Stimulated activated CD4-positive, alpha-beta T cell treated with anti-CD3 and anti-CD28 coated beads, Interleukin-1b, Interleukin-23, amount 100 ng/mL, for 24 hours (primary cell): ENCODE results near the gene LDAH.
A peak's percentile ranks its signal among the peaks of the same experiment; 100 is the strongest.

Source experiments
- DNase-seq, 4 experiments: peaks; one replicate each; pipeline ENCODE4 v3.0.0-alpha.2; 2020; ENCODE audit warnings: low read depth in 4 of 4, low spot score in 1 of 4

LDAH gene

DNA sequence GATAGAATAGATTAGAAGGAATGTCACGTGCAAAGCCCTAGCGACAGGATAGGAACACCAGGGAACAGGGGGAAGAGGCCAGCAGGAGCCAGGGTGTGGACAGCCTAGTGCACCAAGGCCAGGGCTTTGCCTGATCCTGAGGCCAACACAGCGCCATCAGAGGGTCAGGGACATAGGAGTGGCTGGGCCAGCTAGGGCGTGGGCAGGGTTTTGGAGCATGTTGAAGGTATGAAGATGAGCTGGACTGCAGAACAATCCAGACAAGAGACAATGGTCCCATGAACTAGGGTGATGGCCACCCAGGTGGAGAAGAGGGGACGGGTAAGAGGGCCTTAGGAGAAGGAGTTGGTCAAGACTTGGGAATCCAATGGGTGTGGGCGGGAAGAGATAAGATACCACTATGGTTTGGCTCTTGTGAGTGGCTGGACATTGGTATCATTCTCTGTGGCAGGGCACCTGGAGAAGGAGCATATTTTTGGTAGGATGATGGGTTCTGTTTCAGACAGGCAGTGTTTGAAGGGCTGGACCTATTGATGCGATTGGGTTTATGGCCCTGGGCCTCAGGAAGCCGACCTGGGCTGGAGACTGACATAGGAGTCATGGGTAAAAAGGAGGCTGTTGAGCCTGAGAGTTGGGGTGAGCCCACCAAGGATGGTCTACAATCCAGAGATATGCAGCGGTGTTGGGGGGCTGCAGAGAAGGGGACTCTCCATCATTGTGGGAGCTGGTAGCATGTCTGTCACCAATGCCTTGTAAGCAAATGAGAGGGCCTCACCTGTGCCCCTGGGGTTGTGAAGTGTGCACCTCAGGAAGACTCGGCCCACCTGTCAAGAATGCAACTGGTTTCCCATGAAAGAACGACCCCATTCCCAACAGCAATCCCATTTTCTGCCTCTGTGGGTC is 170.0 kb downstream of the LDAH start:
- no peak for DNase-seq

DNA sequence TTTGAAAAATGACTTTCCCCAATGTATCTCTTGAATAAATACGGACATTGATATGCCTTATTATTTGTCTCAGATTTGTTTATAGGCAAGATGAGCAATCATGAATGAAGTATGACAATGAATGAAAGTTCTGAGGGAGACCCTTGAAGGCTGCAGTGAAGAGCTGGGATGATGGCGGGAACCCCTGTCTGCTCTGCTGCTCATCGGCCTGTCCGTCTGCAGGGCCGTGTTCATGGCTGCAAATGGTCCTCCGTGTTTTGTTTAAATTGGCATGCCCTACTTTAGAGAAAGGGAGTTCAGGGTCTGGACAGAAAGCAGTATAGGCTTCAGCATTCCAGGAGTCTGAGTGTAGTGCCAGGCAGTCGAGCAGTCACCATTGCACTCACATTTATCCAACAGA is 170.8 kb downstream of the LDAH start:
- DNase-seq, result no peak

DNA sequence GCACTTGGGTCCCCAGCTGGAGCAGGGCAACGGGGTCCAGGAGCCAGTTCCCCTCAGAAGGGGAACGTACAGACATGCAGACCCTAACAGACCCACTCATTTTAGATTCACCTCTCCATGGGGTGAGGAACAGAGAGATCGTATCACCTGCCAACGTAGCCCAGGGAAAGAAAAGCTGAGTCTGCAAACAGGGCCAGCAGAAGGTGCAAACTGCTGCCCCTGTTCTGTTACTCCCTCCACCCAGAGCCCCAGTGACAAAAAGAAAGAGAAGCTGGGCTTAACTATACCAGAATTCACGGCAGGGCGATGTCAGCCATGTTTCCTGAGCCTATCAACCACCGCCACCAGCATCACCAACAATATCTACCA is 171.2 kb downstream of the LDAH start:
- no peak for DNase-seq

- DNase-seq, result peak; percentile 54 to 81 (median 76)
These were observed 171.8 kb downstream of the LDAH start, which contains the start of gene HS1BP3 for GRCh38 chr2:20650877-20651730. Gene HS1BP3 (minus strand): TSS chr2:20651098. CDS start chr2:20651063, 35 bp downstream.

GRCh38 chr2:20650393-20650876 is 172.5 kb downstream of the LDAH start:
- DNase-seq, result no peak

DNA sequence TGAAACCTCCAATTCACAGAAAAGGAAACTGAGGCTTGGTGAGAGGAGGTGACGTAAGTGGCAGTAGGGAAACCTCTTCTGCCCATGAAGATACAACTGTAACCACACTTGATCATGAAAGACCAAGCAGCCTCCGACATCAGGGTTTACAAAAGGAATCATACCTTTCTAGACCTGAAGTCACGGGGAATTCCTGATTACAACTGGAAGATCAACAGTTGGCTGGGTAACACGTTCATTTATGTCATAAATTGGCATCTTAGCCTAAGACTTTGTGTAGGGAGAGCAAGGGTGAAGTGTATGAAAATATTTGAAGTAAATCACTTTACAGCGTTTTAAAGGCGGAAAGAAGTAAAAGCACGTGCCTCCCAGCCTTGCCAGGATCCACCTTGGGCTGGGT is 172.9 kb downstream of the LDAH start:
- DNase-seq, result no peak

GRCh38 chr2:20649576-20649975 is 173.3 kb downstream of the LDAH start:
- no peak for DNase-seq

- no peak for DNase-seq
These were observed 174.1 kb downstream of the LDAH start for GRCh38 chr2:20648831-20649230.

DNA sequence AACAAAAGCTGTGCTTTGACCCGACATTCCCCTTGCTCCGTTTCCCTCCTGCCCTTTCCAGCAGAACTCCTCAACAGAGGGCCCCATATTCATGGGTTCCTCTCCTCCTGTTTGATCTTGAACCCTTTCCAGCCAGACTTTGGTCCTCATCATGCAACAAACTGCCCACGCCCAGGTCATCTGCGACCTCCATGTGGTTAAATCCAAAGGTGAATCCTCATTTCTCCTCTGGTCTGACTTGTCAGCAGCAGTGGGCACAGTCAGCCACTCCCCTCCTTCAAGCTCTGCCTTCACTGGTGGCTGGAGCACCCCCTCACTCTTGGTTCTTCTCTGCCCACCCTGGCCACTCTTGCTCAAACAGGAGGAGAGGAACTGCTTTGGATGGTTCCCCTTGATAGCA is 174.7 kb downstream of the LDAH start:
- DNase-seq, result no peak

GRCh38 chr2:20647738-20648137 is 175.2 kb downstream of the LDAH start:
- DNase-seq, result no peak

- DNase-seq, result no peak
These were observed 175.7 kb downstream of the LDAH start for GRCh38 chr2:20647211-20647610.

GRCh38 chr2:20646446-20646845 is 176.5 kb downstream of the LDAH start:
- DNase-seq, result no peak

GRCh38 chr2:20645761-20646160 is 177.1 kb downstream of the LDAH start:
- no peak for DNase-seq

- DNase-seq, result no peak
These were observed 177.6 kb downstream of the LDAH start for GRCh38 chr2:20645301-20645701.

GRCh38 chr2:20643826-20644225 is 179.1 kb downstream of the LDAH start:
- DNase-seq, result no peak

- DNase-seq, result no peak
These were observed 179.8 kb downstream of the LDAH start for GRCh38 chr2:20643060-20643459.

GRCh38 chr2:20642055-20642971 is 180.6 kb downstream of the LDAH start:
- peak; percentile 42 to 67 (median 60) for DNase-seq

DNA sequence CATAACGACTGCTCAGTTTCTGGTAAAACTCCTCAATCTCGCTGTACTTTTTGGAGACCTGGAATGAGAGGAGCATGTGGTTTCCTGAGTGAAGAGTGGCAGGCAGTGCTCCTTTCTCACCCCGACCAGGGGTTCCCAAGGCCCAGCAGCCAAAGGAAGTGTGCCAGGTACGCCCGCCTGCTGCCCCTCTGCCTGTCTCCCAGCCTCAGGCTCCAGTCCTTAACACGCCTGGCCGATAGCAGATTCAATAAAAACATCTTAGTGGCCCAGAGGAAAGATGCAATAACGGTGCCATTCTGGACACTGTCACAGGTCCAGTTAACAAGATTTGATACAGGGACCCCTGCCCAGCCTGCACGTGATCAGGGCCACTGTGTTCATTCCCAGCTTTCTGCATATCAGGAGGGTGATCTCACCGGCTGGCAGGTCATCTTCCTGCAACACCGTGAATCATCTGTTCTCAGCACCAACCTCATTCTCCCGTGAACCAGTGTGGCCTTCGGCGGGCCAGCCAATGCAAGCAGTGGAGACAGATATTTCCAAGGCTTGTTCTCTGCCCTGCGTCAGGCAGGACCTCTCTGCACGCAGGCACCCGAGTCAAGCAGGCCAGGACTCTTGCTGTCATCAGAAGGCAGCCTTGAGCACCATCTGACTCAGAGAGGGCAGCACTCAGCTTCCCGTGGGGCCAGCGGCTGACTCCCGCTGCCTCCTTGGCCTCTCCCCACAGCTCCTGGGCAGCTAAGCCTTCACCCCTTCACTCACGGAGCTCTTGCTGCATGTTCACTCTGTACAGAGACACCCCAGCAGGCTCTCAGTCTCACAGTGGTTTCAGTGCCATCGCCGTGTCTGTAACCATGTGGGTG is 181.5 kb downstream of the LDAH start:
- no peak for DNase-seq

GRCh38 chr2:20640411-20641122 is 182.3 kb downstream of the LDAH start:
- no peak for DNase-seq
